Fibroblast of villous mesenchyme (primary cell): ENCODE data around the gene VGF. TPM values are rescaled to one million over a fixed set of nuclear protein-coding genes. Genes with fewer than 3 reads are reported as not detected.
"Not testable (repeated sequence)": the region's sequence is repeated elsewhere in the genome, so short reads cannot be mapped to it uniquely, and the experiment has no call there.

Experiments used
- DNase-seq: peaks from one replicate; pipeline ENCODE4 v3.0.0-alpha.2; 2010; ENCODE audit warnings: low read depth
- H3K4me3 ChIP-seq: 2 replicates; pipeline ENCODE4 v1.5.1; 2011; ENCODE audit warnings: low read depth, mild to moderate bottlenecking, low read length
- total RNA-seq: library from RNA; depleted of rRNA; stranded (reverse); fragments of >200 nt; gene quantifications from 2 replicates; pipeline ENCODE4 v1.2.3, GENCODE V29; 2012
- TF ChIP-seq, protein P1 (sequence below): IDR thresholded peaks from 2 replicates; pipeline ENCODE4 v1.5.1; 2012; ENCODE audit warnings: low read depth, mild to moderate bottlenecking, low read length; ENCODE audit not compliant: insufficient read depth

VGF gene
- total RNA-seq, 1 donor, result under 0.01 TPM

DNA sequence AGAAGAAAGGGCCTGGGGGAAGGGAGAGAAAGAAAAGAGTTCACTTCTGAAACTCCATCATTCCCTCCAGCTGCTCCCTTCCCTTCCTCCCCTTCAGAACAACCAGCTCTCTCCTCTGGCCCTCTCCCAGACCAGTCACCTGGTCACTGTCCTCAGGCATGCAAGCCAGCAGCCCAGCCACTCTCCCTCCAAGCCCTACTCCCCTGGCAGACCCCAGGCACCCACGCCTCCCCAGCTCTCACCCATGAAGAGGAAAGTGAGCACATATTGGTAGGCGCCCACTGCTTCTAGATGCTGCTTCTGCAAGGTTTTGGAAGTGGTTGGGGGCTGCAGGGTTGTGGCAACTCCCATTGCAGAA, 35.1 kb upstream of the VGF start:
- no peak overlapping the region for H3K4me3 ChIP-seq
- TF ChIP-seq, protein P1, sequence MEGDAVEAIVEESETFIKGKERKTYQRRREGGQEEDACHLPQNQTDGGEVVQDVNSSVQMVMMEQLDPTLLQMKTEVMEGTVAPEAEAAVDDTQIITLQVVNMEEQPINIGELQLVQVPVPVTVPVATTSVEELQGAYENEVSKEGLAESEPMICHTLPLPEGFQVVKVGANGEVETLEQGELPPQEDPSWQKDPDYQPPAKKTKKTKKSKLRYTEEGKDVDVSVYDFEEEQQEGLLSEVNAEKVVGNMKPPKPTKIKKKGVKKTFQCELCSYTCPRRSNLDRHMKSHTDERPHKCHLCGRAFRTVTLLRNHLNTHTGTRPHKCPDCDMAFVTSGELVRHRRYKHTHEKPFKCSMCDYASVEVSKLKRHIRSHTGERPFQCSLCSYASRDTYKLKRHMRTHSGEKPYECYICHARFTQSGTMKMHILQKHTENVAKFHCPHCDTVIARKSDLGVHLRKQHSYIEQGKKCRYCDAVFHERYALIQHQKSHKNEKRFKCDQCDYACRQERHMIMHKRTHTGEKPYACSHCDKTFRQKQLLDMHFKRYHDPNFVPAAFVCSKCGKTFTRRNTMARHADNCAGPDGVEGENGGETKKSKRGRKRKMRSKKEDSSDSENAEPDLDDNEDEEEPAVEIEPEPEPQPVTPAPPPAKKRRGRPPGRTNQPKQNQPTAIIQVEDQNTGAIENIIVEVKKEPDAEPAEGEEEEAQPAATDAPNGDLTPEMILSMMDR, result no peak
- DNase-seq, result no peak

DNA sequence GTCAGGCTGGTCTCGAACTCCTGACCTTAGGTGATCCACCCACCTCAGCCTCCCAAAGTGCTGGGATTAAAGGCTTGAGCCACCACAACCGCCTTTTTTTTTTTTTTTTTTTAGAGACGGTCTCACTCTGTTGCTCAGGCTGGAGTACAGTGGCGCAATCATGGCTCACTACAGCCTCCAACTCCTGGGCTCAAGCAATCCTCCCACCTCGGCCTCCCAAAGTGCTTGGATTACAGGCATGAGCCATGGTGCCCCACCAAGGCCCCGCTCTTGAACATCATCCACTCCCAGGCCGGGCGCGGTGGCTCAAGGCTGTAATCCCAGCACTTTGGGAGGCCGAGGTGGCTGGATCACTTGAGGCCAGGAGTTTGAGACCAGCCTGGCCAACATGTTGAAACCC, 34.2 kb upstream of the VGF start:
- H3K4me3 ChIP-seq, DNase-seq: not testable (repeated sequence)

DNA sequence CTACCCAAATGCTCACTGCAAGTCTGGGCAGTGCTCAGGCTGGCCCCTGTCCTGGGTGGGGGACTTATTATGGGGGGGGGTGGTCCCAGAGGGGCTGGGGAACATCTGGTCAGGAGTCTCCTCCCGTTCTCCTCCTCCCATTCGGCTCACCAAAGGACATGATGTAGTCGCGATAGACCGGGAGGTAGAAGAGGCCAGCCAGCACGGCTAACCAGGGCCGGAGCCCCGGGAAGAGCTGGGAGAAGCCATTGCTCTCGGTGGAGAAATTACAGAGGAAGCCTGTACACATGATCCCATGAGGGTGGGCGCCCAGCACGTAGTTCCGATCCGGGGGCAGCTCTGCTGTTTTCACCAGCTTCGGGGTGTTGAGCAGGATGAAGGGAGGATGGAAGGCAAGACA, 33.1 kb upstream of the VGF start:
- TF ChIP-seq, protein P1, result no peak
- no peak overlapping the region for H3K4me3 ChIP-seq
- DNase-seq, result no peak

DNA sequence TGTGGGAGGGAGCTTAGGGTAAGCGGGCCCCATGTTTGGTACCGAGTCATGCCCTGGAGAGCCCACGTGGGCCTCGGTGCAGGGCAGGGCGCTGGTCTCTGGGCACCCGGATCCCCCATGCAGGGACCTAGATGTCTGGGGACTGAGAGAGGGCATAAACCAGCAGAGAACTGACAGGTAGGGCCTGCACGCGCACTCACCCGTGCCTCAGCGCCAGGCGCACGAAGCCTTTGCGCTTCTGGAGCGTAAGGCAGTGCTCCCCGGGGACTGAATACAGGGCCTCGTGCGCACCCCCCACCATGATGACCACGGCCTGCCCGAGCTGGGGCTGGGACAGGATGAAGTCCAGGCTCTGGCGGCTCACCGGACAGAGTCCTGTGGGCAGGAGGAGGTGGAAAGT, 32.6 kb upstream of the VGF start:
- TF ChIP-seq, protein P1, result no peak
- no peak for DNase-seq
- no peak overlapping the region for H3K4me3 ChIP-seq

DNA sequence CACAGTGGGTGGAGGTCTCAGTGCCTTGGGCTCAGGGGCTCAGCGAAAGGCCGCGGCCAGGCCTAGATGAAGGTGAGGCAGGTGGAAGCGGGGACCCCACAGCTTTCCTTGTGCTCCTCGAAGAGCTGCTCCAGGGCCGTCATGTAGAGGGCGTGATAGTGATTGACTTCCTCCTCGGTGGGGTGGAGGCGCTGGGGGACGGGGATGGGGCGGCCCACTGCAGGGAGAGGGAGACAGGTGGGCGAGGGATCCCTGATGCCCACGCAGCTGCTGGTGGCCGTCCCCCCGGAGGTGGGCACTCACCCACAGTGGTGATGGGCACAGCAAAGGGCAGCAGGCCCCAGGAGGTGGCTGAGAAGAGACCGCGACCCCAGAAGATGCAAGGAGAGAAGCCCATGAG, 30.5 kb upstream of the VGF start:
- DNase-seq, result no peak
- TF ChIP-seq, protein P1, result no peak
- H3K4me3 ChIP-seq, result no peak overlapping the region

DNA sequence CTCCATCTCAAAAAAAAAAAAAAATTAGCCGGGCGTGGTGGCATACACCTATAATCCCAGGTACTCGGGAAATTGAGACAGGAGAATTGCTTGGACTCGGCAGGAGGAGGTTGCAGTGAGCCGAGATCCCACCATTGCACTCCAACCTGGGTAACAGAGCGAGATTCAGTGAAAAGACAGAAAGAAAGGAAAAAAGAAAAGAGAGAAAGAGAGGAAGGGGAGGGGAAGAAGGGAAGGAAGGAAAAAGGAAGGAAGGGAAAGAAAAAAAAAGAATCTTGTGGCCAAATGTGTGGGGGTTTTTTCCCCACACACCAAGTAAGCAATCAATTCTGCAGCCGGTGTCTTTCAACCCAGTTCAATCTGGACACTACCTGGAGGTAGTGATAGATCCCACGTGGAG, 23.7 kb upstream of the VGF start:
- TF ChIP-seq, protein P1, result no peak
- H3K4me3 ChIP-seq, result no peak overlapping the region
- DNase-seq, result no peak

DNA sequence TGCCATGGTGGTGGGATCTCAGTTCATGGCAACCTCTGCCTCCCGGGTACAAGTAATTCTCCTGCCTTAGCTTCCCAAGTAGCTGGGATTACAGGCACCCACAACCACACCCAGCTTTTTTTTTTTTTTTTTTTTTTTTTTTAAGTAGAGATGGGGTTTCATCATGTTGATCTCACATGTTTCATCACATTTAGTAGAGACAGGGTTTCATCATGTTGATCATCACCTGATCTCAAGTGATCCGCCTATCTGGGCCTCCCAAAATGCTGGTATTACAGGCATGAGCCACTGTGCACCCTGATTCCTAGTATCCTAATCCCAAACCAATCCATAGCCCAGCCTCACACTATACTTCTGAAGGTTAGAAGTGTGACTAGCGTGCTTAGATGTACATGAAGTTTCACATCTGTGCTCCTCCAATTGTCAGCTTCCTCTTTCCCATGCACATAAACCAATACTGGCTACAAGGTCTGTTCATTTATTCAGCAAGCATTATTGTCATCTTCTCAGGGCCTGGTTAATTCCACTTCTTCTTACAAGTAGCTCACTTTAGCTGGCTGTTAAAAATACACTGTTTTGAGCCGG, 21.6 kb upstream of the VGF start:
- no peak overlapping the region for H3K4me3 ChIP-seq
- TF ChIP-seq, protein P1, result no peak
- DNase-seq, result no peak
